NCI-H510A treated with DMSO at 0.1 percent for 48 hours (cell line): ENCODE measurements around the gene ROR1.
"Not testable (repeated sequence)": the region's sequence is repeated elsewhere in the genome, so short reads cannot be mapped to it uniquely, and the experiment has no call there.

ENCODE experiments used
- DNase-seq: peaks from one replicate; lab custom pipeline; 2025; lab: John Stamatoyannopoulos, UW

ROR1 gene

GRCh38 chr1:63824451-63824850, 50.6 kb downstream of the ROR1 start:
- no peak for DNase-seq

GRCh38 chr1:63825111-63825510, 51.3 kb downstream of the ROR1 start:
- DNase-seq: no peak

- DNase-seq: not testable (repeated sequence)
These were observed 52.5 kb downstream of the ROR1 start for GRCh38 chr1:63826246-63826861.

- no peak for DNase-seq
These were observed 53.8 kb downstream of the ROR1 start for GRCh38 chr1:63827411-63828321.

- DNase-seq: no peak
These were observed 54.7 kb downstream of the ROR1 start for GRCh38 chr1:63828322-63829044.

- no peak for DNase-seq
These were observed 55.8 kb downstream of the ROR1 start for GRCh38 chr1:63829349-63830327.

GRCh38 chr1:63831409-63831808, 57.6 kb downstream of the ROR1 start:
- DNase-seq: no peak

GRCh38 chr1:63833363-63834119, 59.7 kb downstream of the ROR1 start:
- DNase-seq: no peak

- no peak for DNase-seq
These were observed 61.3 kb downstream of the ROR1 start for GRCh38 chr1:63835128-63835527.

- DNase-seq: no peak
These were observed 62.6 kb downstream of the ROR1 start for GRCh38 chr1:63836374-63836773.

GRCh38 chr1:63836830-63837229, 63.0 kb downstream of the ROR1 start:
- no peak for DNase-seq

GRCh38 chr1:63843010-63843409, 69.2 kb downstream of the ROR1 start:
- no peak for DNase-seq

GRCh38 chr1:63843884-63844283, 70.1 kb downstream of the ROR1 start:
- DNase-seq: no peak

GRCh38 chr1:63845346-63845745, 71.5 kb downstream of the ROR1 start:
- DNase-seq: no peak

GRCh38 chr1:63847308-63847910, 73.6 kb downstream of the ROR1 start:
- no peak for DNase-seq

GRCh38 chr1:63848733-63849132, 74.9 kb downstream of the ROR1 start:
- DNase-seq: no peak

- no peak for DNase-seq
These were observed 75.3 kb downstream of the ROR1 start for GRCh38 chr1:63849149-63849548.

- no peak for DNase-seq
These were observed 80.3 kb downstream of the ROR1 start for GRCh38 chr1:63854091-63854490.

GRCh38 chr1:63855942-63856341, 82.1 kb downstream of the ROR1 start:
- no peak for DNase-seq

- no peak for DNase-seq
These were observed 83.1 kb downstream of the ROR1 start for GRCh38 chr1:63856924-63857323.
